Measurements from ENCODE around the gene RIPPLY3.

- TF ChIP-seq, protein P1, sequence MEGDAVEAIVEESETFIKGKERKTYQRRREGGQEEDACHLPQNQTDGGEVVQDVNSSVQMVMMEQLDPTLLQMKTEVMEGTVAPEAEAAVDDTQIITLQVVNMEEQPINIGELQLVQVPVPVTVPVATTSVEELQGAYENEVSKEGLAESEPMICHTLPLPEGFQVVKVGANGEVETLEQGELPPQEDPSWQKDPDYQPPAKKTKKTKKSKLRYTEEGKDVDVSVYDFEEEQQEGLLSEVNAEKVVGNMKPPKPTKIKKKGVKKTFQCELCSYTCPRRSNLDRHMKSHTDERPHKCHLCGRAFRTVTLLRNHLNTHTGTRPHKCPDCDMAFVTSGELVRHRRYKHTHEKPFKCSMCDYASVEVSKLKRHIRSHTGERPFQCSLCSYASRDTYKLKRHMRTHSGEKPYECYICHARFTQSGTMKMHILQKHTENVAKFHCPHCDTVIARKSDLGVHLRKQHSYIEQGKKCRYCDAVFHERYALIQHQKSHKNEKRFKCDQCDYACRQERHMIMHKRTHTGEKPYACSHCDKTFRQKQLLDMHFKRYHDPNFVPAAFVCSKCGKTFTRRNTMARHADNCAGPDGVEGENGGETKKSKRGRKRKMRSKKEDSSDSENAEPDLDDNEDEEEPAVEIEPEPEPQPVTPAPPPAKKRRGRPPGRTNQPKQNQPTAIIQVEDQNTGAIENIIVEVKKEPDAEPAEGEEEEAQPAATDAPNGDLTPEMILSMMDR (IDR thresholded peaks at IDR 0.05 in 4 of 5, conservative IDR thresholded peaks at IDR 0.05 in 1 of 5), result no peak
- no peak for TF ChIP-seq POLR2A (IDR thresholded peaks at IDR 0.05)
Measured at GRCh38 chr21:37045149-37045548, 38.6 kb downstream of the RIPPLY3 start.
